Measurements from ENCODE around the gene ZNF184.

Gene ZNF184

GRCh38 chr6:27507041-27507956 is 34.4 kb upstream of the ZNF184 start:
- DNase-seq (ENCODE audit: low read depth) = no peak
- no peak overlapping the region for H3K4me3 ChIP-seq (ENCODE audit: low read length)
- TF ChIP-seq CTCF (conservative IDR thresholded peaks at IDR 0.05; ENCODE audit: low read length) = no peak

- TF ChIP-seq CTCF (conservative IDR thresholded peaks at IDR 0.05; ENCODE audit: low read length) = no peak
- no peak overlapping the region for H3K4me3 ChIP-seq (ENCODE audit: low read length)
- peak; percentile 37 for DNase-seq (ENCODE audit: low read depth)
Observed at GRCh38 chr6:27505209-27506027, 32.5 kb upstream of the ZNF184 start.

- peak; percentile 72 for DNase-seq (ENCODE audit: low read depth)
- peak overlapping the region; percentile 58 for H3K4me3 ChIP-seq (ENCODE audit: low read length)
- TF ChIP-seq CTCF (conservative IDR thresholded peaks at IDR 0.05; ENCODE audit: low read length) = no peak
Observed at GRCh38 chr6:27503436-27504030, 30.6 kb upstream of the ZNF184 start.

- peak; percentile 59 for DNase-seq (ENCODE audit: low read depth)
- peak overlapping the region; percentile 58 for H3K4me3 ChIP-seq (ENCODE audit: low read length)
- TF ChIP-seq CTCF (conservative IDR thresholded peaks at IDR 0.05; ENCODE audit: low read length) = no peak
Observed at GRCh38 chr6:27502508-27503435, 29.9 kb upstream of the ZNF184 start.

GRCh38 chr6:27501187-27501586 is 28.3 kb upstream of the ZNF184 start:
- H3K4me3 ChIP-seq (ENCODE audit: low read length) = no peak overlapping the region
- TF ChIP-seq CTCF (conservative IDR thresholded peaks at IDR 0.05; ENCODE audit: low read length) = no peak

GRCh38 chr6:27500177-27500576 is 27.3 kb upstream of the ZNF184 start:
- H3K4me3 ChIP-seq (ENCODE audit: low read length) = no peak overlapping the region
- DNase-seq (ENCODE audit: low read depth) = no peak
- TF ChIP-seq CTCF (conservative IDR thresholded peaks at IDR 0.05; ENCODE audit: low read length) = no peak

More at GRCh38 chr6:27501187-27501586, 28.3 kb upstream of the ZNF184 start:
- no peak for DNase-seq (ENCODE audit: low read depth)

Data from AG10803 (cell line).